HG02623 (cell line): Measurements from ENCODE around the gene PPM1G.

Experiments used
- ATAC-seq: cut with Tn5 transposase; IDR thresholded peaks from one replicate; pipeline ENCODE4 v1.9.1; 2021; ENCODE audit warnings: moderate library complexity; ENCODE audit not compliant: unreplicated experiment

PPM1G gene

GRCh38 chr2:27412419-27413152 lies 3.2 kb upstream of the PPM1G start:
- no peak for ATAC-seq

- peak; percentile 21 for ATAC-seq
Measured at GRCh38 chr2:27408601-27409320, 630 bp downstream of the PPM1G start.

- ATAC-seq, result no peak
Measured at GRCh38 chr2:27407798-27408491, 1.4 kb downstream of the PPM1G start.

DNA sequence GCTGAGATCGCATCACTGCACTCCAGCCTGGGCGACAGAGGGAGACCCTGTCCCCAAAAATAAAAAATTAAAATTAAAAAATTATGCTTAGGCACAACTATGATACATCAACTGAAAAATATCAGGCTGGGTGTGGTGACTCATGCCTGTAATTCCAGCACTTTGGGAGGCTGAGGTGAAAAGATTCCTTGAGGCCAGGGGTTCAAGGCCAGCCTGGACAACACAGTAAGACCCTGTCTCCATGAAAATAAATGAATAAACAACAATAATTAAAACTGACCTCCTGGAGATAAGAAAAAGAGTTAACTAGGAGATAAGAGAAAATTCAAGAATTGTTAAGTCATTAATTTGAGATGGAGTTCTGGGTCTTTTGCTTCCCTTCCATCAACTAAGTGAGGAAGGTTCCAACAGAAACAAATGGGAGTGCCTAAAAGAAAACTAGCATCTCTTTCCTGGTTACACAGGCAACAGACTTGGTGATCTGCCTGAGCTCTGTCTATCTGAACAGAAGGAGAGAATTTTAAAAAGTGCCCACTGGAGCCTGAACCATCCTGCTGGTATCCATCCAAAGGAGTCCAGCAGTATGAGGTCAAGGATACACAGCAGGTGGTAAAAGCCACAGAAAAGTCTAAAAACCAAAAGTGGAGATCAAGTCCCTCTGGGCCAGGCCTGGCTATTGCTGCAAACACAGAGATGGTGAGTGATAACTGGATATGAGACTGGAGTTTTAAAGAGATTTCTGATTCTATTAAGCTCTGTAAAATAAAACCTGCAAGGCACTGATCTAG lies 8.8 kb downstream of the PPM1G start:
- no peak for ATAC-seq

GRCh38 chr2:27398962-27399361 lies 10.4 kb downstream of the PPM1G start:
- no peak for ATAC-seq

DNA sequence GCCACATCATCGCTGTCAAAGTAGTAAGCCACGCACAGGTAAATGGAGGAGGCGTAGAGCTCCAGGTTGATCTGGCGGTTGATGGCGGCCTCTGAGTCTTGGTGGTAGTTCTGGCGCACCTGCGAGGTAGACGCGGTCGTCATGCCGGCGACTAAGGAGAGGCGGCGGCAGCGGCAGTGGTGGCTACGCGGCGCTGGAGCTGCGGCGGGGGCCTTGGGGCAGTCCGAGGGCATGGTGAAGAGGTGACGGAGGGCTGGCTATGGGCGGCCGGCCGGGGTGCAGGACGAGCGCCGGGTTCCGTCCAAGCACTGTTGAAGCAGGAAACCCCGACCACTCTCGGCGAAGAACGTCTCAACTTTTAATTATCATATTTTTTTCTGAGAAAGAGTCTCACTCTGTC lies 16.2 kb downstream of the PPM1G start:
- no peak for ATAC-seq

GRCh38 chr2:27390822-27391679 lies 18.3 kb downstream of the PPM1G start:
- ATAC-seq, result no peak

GRCh38 chr2:27381577-27382181 lies 27.7 kb downstream of the PPM1G start:
- ATAC-seq, result no peak

GRCh38 chr2:27380626-27381545 lies 28.5 kb downstream of the PPM1G start, which contains the start of gene ZNF513:
Gene ZNF513, minus strand, starts transcription at chr2:27380734. Its CDS starts 208 bp downstream, at chr2:27380526.
- ATAC-seq, result peak; percentile 83

DNA sequence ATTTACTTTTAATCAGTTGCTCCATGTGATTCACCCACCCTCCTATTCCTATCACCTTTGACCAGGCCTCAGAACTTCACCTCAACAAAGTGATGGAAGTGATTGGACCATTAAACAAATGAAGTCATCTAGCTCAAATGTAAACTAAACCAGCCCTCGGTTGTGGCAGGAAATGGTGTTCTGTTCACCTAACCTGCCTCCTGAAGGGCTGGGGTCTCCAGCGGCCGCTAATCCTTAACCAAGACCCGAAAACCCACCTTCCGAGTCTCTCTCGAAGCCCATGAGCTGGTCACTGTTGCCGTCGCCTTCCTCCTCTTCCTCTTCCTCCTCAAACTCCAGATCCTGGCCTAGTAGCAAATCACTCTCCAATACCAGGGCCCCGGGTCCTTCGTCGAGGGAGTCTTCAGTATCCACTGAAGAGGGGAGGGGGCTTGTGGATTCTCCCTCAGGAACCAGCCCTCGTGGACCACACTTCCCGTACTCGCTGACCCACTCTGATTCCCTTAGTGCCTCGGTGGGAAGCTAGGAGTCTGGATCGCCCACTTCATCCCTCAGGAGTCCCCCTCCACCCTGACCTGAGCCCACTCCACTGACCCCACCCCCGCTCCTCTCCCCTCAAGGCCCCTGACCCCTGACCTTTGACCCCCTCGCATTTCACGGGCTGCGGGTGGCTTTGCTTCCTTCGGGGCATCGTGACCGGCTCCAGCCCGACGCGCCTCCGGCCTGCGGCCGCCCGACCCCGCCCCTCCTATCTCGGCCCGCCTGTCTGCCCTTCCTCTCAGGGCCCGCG lies 29.4 kb downstream of the PPM1G start:
- ATAC-seq, result no peak

- ATAC-seq, result no peak
Measured at GRCh38 chr2:27379383-27379835, 30.0 kb downstream of the PPM1G start.

GRCh38 chr2:27378809-27379290 lies 30.5 kb downstream of the PPM1G start:
- no peak for ATAC-seq

- ATAC-seq, result no peak
Measured at GRCh38 chr2:27378096-27378808, 31.1 kb downstream of the PPM1G start.

GRCh38 chr2:27377618-27378095 lies 31.7 kb downstream of the PPM1G start:
- ATAC-seq, result no peak

DNA sequence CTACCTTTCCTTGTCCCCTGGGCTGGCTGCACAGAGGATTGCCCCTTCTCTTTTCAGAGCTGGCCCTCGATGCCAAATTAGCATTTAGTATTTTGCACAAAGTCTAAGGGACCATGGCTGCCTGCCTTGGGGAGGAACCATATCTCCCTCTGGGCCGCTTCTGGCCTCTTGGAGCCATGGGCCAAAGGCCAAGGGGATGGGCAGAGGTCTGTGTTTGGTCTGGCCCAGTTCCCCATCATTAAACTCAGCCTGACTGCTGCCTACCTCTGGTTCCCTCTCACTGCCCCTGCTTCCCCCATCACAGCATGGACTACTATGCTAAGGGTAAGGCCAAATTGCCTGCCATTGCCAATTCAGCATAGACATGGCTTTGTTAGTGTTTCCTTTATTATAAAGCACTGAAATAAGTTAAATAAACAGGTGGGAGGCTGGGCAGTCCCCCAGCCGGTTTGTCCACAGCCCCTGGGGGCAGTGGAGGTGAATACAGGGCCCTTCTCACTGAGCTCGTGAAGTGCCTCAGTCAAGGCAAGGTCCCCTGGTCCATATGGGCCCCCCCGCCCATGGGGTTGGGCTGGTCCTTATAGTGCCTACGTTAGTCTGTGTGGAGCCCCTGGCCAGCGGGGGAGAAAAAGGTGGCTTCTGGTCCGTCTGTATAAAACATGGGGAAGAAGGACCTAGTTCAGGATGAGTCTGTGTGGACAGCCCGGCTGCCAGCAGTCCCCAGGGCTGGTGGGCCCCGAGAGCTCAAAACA lies 32.3 kb downstream of the PPM1G start:
- ATAC-seq, result no peak
